Measurements from ENCODE around the gene ARSA.
"Not testable (repeated sequence)": the region's sequence is repeated elsewhere in the genome, so short reads cannot be mapped to it uniquely, and the experiment has no call there.

The ARSA gene

DNA sequence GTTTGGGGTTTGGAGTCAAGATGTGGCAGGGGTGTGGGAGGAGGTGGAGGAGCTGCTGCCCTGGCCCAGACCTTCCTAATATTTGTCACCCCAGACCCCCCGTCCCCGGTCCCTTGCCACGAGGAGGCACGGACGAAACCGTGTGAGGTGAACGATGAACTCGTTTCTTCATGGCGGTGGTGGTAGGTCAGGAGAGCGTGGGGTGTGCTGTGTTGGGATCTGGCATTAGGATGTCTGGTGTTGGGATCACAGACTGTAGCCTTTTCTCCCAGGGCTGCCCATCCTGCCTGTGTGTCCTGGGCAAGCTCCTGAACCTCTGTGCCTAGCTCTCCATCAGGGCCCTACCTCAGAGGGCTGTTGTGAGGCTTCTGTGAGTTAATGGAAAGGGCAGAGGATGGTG, 19.0 kb downstream of the ARSA start:
- no peak for DNase-seq (ENCODE audit: low read depth)
- TF ChIP-seq, protein P1, sequence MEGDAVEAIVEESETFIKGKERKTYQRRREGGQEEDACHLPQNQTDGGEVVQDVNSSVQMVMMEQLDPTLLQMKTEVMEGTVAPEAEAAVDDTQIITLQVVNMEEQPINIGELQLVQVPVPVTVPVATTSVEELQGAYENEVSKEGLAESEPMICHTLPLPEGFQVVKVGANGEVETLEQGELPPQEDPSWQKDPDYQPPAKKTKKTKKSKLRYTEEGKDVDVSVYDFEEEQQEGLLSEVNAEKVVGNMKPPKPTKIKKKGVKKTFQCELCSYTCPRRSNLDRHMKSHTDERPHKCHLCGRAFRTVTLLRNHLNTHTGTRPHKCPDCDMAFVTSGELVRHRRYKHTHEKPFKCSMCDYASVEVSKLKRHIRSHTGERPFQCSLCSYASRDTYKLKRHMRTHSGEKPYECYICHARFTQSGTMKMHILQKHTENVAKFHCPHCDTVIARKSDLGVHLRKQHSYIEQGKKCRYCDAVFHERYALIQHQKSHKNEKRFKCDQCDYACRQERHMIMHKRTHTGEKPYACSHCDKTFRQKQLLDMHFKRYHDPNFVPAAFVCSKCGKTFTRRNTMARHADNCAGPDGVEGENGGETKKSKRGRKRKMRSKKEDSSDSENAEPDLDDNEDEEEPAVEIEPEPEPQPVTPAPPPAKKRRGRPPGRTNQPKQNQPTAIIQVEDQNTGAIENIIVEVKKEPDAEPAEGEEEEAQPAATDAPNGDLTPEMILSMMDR (conservative IDR thresholded peaks at IDR 0.05; ENCODE audit: low read length) = no peak
- H3K4me3 ChIP-seq (ENCODE audit: low read length) = no peak overlapping the region

DNA sequence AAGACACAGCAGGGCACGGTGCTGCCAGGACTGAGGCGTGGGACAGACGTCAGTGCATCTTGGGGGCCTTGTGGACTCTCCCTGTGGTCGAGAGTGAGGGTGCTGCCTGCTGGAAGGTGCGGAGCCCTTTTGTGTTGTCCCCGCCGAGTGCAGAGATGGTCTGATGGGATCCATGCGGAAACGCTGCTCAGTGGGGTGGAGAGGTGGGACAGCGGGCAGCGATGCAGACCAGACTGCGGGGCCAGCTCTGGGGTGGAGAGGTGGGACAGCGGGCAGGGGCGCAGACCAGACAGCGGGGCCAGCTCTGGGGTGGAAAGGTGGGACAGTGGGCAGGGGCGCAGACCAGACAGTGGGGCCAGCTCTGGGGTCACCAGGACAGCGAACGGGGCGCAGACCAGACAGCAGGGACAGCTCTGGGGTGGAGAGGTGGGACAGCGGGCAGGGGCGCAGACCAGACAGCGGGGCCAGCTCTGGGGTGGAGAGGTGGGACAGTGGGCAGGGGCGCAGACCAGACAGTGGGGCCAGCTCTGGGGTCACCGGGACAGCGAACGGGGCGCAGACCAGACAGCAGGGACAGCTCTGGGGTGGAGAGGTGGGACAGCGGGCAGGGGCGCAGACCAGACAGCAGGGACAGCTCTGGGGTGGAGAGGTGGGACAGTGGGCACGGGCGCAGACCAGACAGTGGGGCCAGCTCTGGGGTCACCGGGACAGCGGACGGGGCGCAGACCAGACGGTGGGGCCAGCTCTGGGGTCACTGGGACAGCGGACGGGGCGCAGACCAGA, 19.7 kb downstream of the ARSA start:
- DNase-seq (ENCODE audit: low read depth); H3K4me3 ChIP-seq (ENCODE audit: low read length): not testable (repeated sequence)

DNA sequence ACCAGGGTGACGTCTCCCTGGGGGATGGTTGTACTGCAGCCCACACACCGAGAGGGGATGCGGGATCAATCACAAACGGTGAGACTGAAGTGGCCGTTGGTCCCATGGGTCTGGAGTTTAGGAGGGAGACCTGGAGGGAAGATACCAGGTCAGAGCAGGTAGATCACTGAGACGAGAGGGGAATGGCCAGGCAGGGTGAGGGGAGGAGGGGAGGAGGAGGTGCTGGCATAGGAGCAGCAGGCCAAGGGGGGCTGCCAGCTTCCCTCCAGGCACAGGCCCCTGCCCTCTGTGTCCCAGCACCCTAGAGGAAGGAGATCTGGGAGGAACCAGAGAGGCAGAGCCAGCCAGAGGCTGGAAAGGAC, 20.3 kb downstream of the ARSA start:
- no peak for DNase-seq (ENCODE audit: low read depth)
- H3K4me3 ChIP-seq (ENCODE audit: low read length) = no peak overlapping the region
- TF ChIP-seq, protein P1 (conservative IDR thresholded peaks at IDR 0.05; ENCODE audit: low read length) = no peak

DNA sequence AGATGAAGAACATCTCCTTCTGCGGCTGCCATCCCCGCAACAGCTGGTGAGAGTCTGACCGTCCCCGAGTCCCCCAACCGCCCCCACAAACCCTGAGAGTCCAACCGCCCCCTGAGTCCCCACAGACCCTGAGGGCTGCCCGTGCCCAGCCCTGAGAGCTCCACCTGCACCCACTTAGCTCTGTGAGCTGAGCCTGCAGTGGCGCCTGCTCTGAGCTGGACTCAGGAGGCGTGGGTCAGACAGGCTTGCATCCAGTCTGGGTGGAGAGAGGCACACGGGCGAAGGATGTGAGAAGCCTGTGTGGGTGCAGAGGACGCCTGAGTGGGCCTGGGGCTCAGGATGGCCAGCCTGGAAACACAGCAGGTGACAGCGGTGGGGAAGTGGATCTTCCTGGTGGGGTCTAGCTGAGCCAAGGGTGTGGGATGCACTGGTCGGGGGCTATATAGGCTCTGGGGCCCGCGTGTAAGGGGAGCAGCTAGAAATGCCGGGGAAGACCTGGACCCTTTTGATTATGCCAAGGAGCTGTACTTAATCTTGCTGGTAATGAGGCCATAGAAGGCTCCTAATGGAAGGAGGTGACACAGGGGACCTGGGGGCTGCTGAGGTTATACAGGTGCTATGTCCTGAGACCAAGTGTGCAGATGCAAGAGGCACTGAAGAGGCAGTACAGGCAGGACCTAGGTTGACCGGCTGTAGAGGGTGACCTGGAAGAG, 20.9 kb downstream of the ARSA start:
- H3K4me3 ChIP-seq (ENCODE audit: low read length) = no peak overlapping the region

DNA sequence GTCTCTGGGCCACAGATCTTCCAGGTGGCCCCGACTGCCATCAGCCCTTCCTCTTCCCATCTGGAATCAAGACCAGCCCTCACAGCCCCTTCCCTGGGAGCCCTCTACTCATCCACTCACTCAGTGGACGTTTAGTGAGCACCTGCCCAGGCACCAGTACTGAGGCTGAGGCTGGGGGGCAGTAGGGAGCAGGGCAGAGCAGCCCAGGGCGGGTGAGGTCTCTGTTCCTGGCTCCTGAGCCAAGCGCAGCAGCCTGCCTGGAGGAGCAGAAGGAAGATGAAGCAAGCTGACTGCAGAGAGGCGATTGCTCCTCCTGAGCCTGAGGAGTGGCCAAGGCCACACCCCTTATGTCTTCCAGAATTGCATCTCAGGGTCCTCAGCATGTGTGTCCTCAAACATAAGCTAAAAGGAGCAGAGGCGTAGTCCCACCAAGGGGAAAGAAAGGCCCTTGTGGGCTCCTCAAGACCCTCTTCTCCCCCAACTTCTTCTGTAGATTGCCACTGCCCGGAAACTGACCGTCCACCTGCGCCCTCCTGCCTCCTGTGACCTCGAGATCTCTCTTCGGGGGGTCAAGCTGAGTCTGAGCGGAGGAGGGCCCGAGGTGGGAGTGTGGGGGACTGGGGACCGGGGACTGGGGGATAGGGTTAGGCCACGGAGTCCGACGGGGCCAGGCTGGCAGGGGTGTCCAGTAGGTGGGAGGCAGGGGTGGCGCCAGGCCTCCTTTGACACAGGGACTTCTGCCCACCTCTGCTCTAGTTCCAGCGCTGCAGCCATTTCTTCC, 21.6 kb downstream of the ARSA start:
- no peak overlapping the region for H3K4me3 ChIP-seq (ENCODE audit: low read length)
- TF ChIP-seq, protein P1 (conservative IDR thresholded peaks at IDR 0.05; ENCODE audit: low read length) = no peak
- DNase-seq (ENCODE audit: low read depth) = no peak

More for the DNA sequence above, 20.9 kb downstream of the ARSA start:
- DNase-seq (ENCODE audit: low read depth) = no peak
- TF ChIP-seq, protein P1 (conservative IDR thresholded peaks at IDR 0.05; ENCODE audit: low read length) = no peak

DNA sequence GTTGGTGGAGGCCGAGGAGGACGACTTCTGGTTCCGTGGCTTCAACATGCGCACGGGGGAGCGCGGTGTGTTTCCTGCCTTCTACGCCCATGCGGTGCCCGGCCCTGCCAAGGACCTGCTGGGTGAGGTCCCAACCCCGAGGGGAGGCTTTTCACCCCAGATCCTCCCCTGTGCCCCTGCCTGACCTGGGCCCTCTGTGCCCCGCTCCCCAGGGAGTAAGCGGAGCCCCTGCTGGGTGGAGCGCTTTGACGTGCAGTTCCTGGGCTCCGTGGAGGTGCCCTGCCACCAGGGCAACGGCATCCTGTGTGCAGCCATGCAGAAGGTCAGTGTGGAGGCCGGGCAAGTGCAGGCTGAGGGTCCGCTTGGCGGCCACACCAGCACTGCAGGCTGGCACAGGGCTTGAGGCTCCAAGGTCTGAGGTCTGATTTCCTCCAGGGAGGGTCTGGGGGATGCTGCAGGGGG, 22.3 kb downstream of the ARSA start:
- no peak overlapping the region for H3K4me3 ChIP-seq (ENCODE audit: low read length)
- TF ChIP-seq, protein P1 (conservative IDR thresholded peaks at IDR 0.05; ENCODE audit: low read length) = no peak
- no peak for DNase-seq (ENCODE audit: low read depth)

DNA sequence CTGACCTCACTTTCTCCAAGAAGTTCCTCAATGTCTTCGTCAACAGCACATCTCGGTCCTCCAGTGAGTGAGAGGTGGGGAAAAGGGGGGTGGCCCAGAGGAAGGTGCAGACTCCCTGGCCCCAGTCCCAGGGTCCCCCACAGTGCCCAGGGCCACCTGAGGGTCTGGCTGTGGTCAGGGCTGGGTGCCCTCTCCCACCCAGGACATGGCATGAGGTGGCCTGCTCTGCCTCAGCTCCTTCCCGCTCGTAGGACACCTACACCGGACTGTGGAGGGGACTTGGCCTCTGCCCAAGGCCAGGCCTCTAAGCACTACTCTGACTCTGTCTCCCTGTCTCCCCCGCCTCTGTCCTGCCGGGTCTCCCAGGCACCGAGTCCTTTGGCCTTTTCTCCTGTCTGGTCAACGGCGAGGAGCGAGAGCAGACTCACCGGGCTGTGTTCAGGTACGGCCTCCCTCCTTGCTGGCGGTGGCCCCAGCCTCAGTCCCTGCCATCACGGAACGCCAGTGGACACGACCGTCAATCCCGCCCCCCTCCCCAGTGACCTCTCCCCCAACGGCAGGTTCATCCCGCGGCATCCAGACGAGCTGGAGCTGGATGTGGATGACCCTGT, 22.8 kb downstream of the ARSA start:
- TF ChIP-seq, protein P1 (conservative IDR thresholded peaks at IDR 0.05; ENCODE audit: low read length) = no peak
- no peak overlapping the region for H3K4me3 ChIP-seq (ENCODE audit: low read length)
- DNase-seq (ENCODE audit: low read depth) = no peak
